WTC11 (cell line): ENCODE results near the gene PRPSAP1. TPM values are rescaled to one million over a fixed set of nuclear protein-coding genes. Genes with fewer than 3 reads are reported as not detected.
A peak's percentile ranks its signal among the peaks of the same experiment; 100 is the strongest.

Source experiments
- ATF1 ChIP-seq: sonication (generic); formaldehyde crosslinking; IDR thresholded peaks from 2 replicates; pipeline ENCODE4 v1.8.1; 2023; ENCODE audit warnings: mild to moderate bottlenecking, moderate library complexity, missing genetic modification reagents
- CREB1 ChIP-seq: sonication (generic); formaldehyde crosslinking; IDR thresholded peaks from 2 replicates; pipeline ENCODE4 v1.8.0; 2023; ENCODE audit warnings: mild to moderate bottlenecking, missing genetic modification reagents
- ELF4 ChIP-seq: sonication (generic); formaldehyde crosslinking; IDR thresholded peaks from 2 replicates; pipeline ENCODE4 v1.8.1; 2022; ENCODE audit warnings: low read depth, mild to moderate bottlenecking, moderate library complexity, missing genetic modification reagents
- EMX1 ChIP-seq: fragments of 250-450 bp; sonication (Bioruptor Pico); IDR thresholded peaks from 2 replicates; pipeline ENCODE4 v1.8.0; 2021; ENCODE audit warnings: mild to moderate bottlenecking
- ESRRA ChIP-seq: sonication (generic); formaldehyde crosslinking; IDR thresholded peaks from 2 replicates; pipeline ENCODE4 v1.8.1; 2022; ENCODE audit warnings: mild to moderate bottlenecking, missing genetic modification reagents, borderline replicate concordance
- ETV6 ChIP-seq: sonication (generic); formaldehyde crosslinking; IDR thresholded peaks from 2 replicates; pipeline ENCODE4 v1.8.1; 2022; ENCODE audit warnings: mild to moderate bottlenecking, missing genetic modification reagents
- FOXK1 ChIP-seq: sonication (generic); formaldehyde crosslinking; IDR thresholded peaks from 2 replicates; pipeline ENCODE4 v1.8.0; 2022; ENCODE audit warnings: mild to moderate bottlenecking, moderate library complexity, missing genetic modification reagents
- GABPB1 ChIP-seq: sonication (generic); formaldehyde crosslinking; IDR thresholded peaks from 2 replicates; pipeline ENCODE4 v1.8.1; 2023; ENCODE audit warnings: mild to moderate bottlenecking, missing genetic modification reagents
- GTF2I ChIP-seq: fragments of 250-450 bp; sonication (Bioruptor Pico); conservative IDR thresholded peaks from 2 replicates; pipeline ENCODE4 v1.4.0; 2021; ENCODE audit warnings: mild to moderate bottlenecking
- JUN ChIP-seq: sonication (generic); formaldehyde crosslinking; IDR thresholded peaks from 2 replicates; pipeline ENCODE4 v1.8.0; 2023; ENCODE audit warnings: mild to moderate bottlenecking, missing genetic modification reagents
- MXD4 ChIP-seq: fragments of 250-450 bp; sonication (Bioruptor Pico); IDR thresholded peaks from 2 replicates; pipeline ENCODE4 v1.8.0; 2021; ENCODE audit warnings: mild to moderate bottlenecking, moderate library complexity, borderline replicate concordance
- NFYB ChIP-seq: sonication (generic); formaldehyde crosslinking; conservative IDR thresholded peaks from 2 replicates; pipeline ENCODE4 v1.8.0; 2022; ENCODE audit warnings: low read depth, missing genetic modification reagents
- NR3C1 ChIP-seq: sonication (generic); formaldehyde crosslinking; conservative IDR thresholded peaks from 2 replicates; pipeline ENCODE4 v1.8.1; 2023; ENCODE audit warnings: low read depth, mild to moderate bottlenecking, missing genetic modification reagents
- PRRX2 ChIP-seq: fragments of 250-450 bp; sonication (Bioruptor Pico); IDR thresholded peaks from 2 replicates; pipeline ENCODE4 v1.8.0; 2021; ENCODE audit warnings: mild to moderate bottlenecking
- SMAD3 ChIP-seq: sonication (generic); formaldehyde crosslinking; IDR thresholded peaks from 2 replicates; pipeline ENCODE4 v1.8.0; 2022; ENCODE audit warnings: missing genetic modification reagents, mild to moderate bottlenecking, borderline replicate concordance
- SP1 ChIP-seq: sonication (generic); formaldehyde crosslinking; conservative IDR thresholded peaks from 2 replicates; pipeline ENCODE4 v1.8.1; 2022; ENCODE audit warnings: missing genetic modification reagents
- TP53 ChIP-seq: sonication (generic); formaldehyde crosslinking; IDR thresholded peaks from 2 replicates; pipeline ENCODE4 v1.8.1; 2023; ENCODE audit warnings: mild to moderate bottlenecking, missing genetic modification reagents
- ZNF121 ChIP-seq: sonication (generic); formaldehyde crosslinking; IDR thresholded peaks from 2 replicates; pipeline ENCODE4 v1.8.0; 2023; ENCODE audit warnings: missing genetic modification reagents
- ZNF263 ChIP-seq: sonication (generic); formaldehyde crosslinking; IDR thresholded peaks from 2 replicates; pipeline ENCODE4 v1.8.1; 2022; ENCODE audit warnings: low read depth, mild to moderate bottlenecking, moderate library complexity, missing genetic modification reagents
- ZNF416 ChIP-seq: fragments of 250-450 bp; sonication (Bioruptor Pico); IDR thresholded peaks from 2 replicates; pipeline ENCODE4 v1.9.0; 2021; ENCODE audit warnings: mild to moderate bottlenecking, inconsistent platforms
- ZNF423 ChIP-seq: fragments of 250-450 bp; sonication (Bioruptor Pico); IDR thresholded peaks from 2 replicates; pipeline ENCODE4 v2.1.2; 2022; ENCODE audit warnings: mild to moderate bottlenecking, moderate library complexity
- total RNA-seq: library from RNA; stranded (reverse); gene quantifications from 3 replicates; pipeline ENCODE4 v1.2.3, GENCODE V29; 2021
- TF ChIP-seq, protein P1 (sequence below): sonication (generic); formaldehyde crosslinking; conservative IDR thresholded peaks from 2 replicates; pipeline ENCODE4 v1.8.1; 2022; ENCODE audit warnings: mild to moderate bottlenecking, missing genetic modification reagents
- TF ChIP-seq, protein P2 (sequence below): fragments of 250-450 bp; sonication (Bioruptor Pico); IDR thresholded peaks from 2 replicates; pipeline ENCODE4 v1.9.0; 2021; ENCODE audit warnings: moderate library complexity, mild to moderate bottlenecking, inconsistent platforms, borderline replicate concordance
- TF ChIP-seq, protein P3 (sequence below): sonication (generic); formaldehyde crosslinking; IDR thresholded peaks from 2 replicates; pipeline ENCODE4 v1.8.1; 2023; ENCODE audit warnings: mild to moderate bottlenecking, missing genetic modification reagents
- TF ChIP-seq, protein P4 (sequence below): fragments of 250-450 bp; sonication (Bioruptor Pico); conservative IDR thresholded peaks from 2 replicates; pipeline ENCODE4 v1.9.0; 2021; ENCODE audit warnings: mild to moderate bottlenecking
- TF ChIP-seq, protein P5 (sequence below): sonication (generic); formaldehyde crosslinking; IDR thresholded peaks from 2 replicates; pipeline ENCODE4 v1.8.1; 2023; ENCODE audit warnings: mild to moderate bottlenecking, missing genetic modification reagents, moderate library complexity
- TF ChIP-seq, protein P6 (sequence below): sonication (generic); formaldehyde crosslinking; IDR thresholded peaks from 2 replicates; pipeline ENCODE4 v1.8.0; 2022; ENCODE audit warnings: mild to moderate bottlenecking, missing genetic modification reagents
- TF ChIP-seq, protein P7 (sequence below): sonication (generic); formaldehyde crosslinking; IDR thresholded peaks from 2 replicates; pipeline ENCODE4 v1.8.0; 2023; ENCODE audit warnings: missing genetic modification reagents
- TF ChIP-seq, protein P8 (sequence below): fragments of 200-600 bp; IDR thresholded peaks from 2 replicates; pipeline ENCODE4 v1.8.0; 2022; ENCODE audit warnings: antibody characterized with exemption
- TF ChIP-seq, protein P9 (sequence below): sonication (generic); formaldehyde crosslinking; IDR thresholded peaks from 2 replicates; pipeline ENCODE4 v1.8.1; 2022; ENCODE audit warnings: mild to moderate bottlenecking, moderate library complexity, missing genetic modification reagents

Gene PRPSAP1
- total RNA-seq, 1 experiment from 2014 or later, result 56.5 TPM

DNA sequence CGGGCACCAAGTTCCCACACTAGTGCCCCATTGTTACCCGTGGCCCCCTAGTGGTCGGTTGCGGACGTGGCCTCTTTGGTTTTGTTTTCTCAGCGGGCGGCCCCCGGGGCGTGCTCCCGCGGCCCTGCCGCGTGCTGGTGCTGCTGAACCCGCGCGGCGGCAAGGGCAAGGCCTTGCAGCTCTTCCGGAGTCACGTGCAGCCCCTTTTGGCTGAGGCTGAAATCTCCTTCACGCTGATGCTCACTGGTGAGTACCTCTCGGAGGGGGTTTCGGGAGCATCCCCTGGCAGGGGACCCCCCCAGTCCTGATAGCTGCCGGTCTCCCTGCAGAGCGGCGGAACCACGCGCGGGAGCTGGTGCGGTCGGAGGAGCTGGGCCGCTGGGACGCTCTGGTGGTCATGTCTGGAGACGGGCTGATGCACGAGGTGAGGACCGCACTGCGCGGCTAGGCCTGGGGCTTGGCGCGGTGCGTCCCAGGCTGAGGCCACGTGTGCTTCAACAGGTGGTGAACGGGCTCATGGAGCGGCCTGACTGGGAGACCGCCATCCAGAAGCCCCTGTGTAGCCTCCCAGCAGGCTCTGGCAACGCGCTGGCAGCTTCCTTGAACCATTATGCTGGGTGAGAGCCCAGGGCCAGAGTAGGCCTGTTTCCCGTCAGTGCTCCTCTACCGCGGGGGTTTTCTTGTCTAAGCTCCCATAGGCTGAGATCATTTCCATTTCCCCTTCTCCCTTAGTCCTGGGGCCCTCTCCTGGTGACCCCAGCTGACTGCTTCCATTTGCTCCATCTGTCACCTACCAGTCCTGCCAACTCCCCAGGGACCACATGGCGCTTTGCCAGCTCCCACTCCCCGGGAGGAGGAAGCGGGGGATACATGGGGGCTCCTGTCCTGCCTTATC is 32.4 kb upstream of the PRPSAP1 start (continued):
- TF ChIP-seq MXD4, result no peak
- 0 out of 2 replicates have a peak, but pooled peaks have one; percentile 66 for TF ChIP-seq PRRX2 (CRISPR knock-in tag)
- TF ChIP-seq FOXK1, result 0 out of 2 replicates have a peak, but pooled peaks have one; percentile 45
- no peak for TF ChIP-seq GTF2I (CRISPR knock-in tag)
- TF ChIP-seq EMX1 (CRISPR knock-in tag), result no peak
- TF ChIP-seq NR3C1 (CRISPR knock-in tag), result no peak
- TF ChIP-seq, protein P1, sequence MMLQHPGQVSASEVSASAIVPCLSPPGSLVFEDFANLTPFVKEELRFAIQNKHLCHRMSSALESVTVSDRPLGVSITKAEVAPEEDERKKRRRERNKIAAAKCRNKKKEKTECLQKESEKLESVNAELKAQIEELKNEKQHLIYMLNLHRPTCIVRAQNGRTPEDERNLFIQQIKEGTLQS (CRISPR knock-in tag), result peak; percentile 89
- TF ChIP-seq, protein P2, sequence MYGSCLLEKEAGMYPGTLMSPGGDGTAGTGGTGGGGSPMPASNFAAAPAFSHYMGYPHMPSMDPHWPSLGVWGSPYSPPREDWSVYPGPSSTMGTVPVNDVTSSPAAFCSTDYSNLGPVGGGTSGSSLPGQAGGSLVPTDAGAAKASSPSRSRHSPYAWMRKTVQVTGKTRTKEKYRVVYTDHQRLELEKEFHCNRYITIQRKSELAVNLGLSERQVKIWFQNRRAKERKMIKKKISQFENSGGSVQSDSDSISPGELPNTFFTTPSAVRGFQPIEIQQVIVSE (CRISPR knock-in tag), result no peak
- TF ChIP-seq NFYB, result peak; percentile 33; the same call in 1 of the 2 replicates
- peak; percentile 77; the same call in 1 of the 2 replicates for TF ChIP-seq TP53 (CRISPR knock-in tag)
- TF ChIP-seq, protein P3, sequence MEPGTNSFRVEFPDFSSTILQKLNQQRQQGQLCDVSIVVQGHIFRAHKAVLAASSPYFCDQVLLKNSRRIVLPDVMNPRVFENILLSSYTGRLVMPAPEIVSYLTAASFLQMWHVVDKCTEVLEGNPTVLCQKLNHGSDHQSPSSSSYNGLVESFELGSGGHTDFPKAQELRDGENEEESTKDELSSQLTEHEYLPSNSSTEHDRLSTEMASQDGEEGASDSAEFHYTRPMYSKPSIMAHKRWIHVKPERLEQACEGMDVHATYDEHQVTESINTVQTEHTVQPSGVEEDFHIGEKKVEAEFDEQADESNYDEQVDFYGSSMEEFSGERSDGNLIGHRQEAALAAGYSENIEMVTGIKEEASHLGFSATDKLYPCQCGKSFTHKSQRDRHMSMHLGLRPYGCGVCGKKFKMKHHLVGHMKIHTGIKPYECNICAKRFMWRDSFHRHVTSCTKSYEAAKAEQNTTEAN (CRISPR knock-in tag), result peak; percentile 86; the same call in 1 of the 2 replicates
- TF ChIP-seq ZNF121, result no peak
- TF ChIP-seq, protein P4, sequence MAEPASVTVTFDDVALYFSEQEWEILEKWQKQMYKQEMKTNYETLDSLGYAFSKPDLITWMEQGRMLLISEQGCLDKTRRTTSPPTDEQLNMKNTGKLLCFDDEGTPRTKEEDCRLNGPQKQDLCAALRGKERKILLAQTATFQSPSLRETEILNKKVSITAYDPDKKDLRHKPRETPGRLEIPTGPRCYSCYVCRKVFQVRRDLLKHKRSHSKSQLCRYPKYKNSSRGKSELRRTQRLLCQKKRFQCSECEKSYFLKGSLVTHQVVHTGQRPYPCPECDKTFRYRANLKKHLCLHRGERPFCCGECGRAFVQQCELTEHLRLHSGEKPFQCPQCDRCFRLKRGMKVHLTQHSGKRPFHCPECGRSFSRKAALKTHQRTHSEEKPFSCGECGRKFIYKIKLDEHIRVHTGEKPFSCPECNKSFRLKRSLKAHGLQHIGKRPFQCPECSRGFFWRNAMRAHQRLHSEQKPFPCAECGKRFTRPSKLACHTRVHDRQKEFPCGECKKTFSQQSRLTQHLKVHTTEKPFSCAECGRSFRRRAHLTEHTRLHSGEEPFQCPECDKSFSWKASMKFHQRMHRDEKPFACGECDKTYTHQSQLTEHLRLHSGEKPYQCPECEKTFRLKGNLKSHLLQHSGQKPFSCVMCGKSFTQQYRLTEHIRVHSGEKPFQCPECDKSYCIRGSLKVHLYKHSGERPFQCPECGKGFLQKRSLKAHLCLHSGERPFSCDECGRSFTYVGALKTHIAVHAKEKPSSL, result no peak
- 0 out of 2 replicates have a peak, but pooled peaks have one; percentile 32 for TF ChIP-seq ATF1 (CRISPR knock-in tag)
- TF ChIP-seq, protein P5, sequence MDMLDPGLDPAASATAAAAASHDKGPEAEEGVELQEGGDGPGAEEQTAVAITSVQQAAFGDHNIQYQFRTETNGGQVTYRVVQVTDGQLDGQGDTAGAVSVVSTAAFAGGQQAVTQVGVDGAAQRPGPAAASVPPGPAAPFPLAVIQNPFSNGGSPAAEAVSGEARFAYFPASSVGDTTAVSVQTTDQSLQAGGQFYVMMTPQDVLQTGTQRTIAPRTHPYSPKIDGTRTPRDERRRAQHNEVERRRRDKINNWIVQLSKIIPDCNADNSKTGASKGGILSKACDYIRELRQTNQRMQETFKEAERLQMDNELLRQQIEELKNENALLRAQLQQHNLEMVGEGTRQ (CRISPR knock-in tag), result peak; percentile 80
- TF ChIP-seq ZNF263 (CRISPR knock-in tag), result peak; percentile 52; the same call in 1 of the 2 replicates
- no peak for TF ChIP-seq SP1 (CRISPR knock-in tag)
- TF ChIP-seq ESRRA (CRISPR knock-in tag), result peak; percentile 46; the same call in 1 of the 2 replicates
- peak; percentile 94 for TF ChIP-seq JUN (CRISPR knock-in tag)
- TF ChIP-seq GABPB1 (CRISPR knock-in tag), result peak; percentile 79
- TF ChIP-seq, protein P6, sequence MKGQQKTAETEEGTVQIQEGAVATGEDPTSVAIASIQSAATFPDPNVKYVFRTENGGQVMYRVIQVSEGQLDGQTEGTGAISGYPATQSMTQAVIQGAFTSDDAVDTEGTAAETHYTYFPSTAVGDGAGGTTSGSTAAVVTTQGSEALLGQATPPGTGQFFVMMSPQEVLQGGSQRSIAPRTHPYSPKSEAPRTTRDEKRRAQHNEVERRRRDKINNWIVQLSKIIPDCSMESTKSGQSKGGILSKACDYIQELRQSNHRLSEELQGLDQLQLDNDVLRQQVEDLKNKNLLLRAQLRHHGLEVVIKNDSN (CRISPR knock-in tag), result peak; percentile 87
- peak; percentile 81 for TF ChIP-seq CREB1
- no peak for TF ChIP-seq ETV6
- TF ChIP-seq, protein P7, sequence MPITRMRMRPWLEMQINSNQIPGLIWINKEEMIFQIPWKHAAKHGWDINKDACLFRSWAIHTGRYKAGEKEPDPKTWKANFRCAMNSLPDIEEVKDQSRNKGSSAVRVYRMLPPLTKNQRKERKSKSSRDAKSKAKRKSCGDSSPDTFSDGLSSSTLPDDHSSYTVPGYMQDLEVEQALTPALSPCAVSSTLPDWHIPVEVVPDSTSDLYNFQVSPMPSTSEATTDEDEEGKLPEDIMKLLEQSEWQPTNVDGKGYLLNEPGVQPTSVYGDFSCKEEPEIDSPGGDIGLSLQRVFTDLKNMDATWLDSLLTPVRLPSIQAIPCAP (CRISPR knock-in tag), result peak; percentile 56; the same call in 1 of the 2 replicates
- TF ChIP-seq ELF4, result peak; percentile 89; the same call in 1 of the 2 replicates
- TF ChIP-seq ZNF423 (CRISPR knock-in tag), result peak; percentile 45; the same call in 1 of the 2 replicates
- TF ChIP-seq, protein P8, sequence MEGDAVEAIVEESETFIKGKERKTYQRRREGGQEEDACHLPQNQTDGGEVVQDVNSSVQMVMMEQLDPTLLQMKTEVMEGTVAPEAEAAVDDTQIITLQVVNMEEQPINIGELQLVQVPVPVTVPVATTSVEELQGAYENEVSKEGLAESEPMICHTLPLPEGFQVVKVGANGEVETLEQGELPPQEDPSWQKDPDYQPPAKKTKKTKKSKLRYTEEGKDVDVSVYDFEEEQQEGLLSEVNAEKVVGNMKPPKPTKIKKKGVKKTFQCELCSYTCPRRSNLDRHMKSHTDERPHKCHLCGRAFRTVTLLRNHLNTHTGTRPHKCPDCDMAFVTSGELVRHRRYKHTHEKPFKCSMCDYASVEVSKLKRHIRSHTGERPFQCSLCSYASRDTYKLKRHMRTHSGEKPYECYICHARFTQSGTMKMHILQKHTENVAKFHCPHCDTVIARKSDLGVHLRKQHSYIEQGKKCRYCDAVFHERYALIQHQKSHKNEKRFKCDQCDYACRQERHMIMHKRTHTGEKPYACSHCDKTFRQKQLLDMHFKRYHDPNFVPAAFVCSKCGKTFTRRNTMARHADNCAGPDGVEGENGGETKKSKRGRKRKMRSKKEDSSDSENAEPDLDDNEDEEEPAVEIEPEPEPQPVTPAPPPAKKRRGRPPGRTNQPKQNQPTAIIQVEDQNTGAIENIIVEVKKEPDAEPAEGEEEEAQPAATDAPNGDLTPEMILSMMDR, result peak; percentile 94
- peak; percentile 88 for TF ChIP-seq SMAD3 (CRISPR knock-in tag)
- TF ChIP-seq ZNF416 (CRISPR knock-in tag), result no peak
- TF ChIP-seq, protein P9, sequence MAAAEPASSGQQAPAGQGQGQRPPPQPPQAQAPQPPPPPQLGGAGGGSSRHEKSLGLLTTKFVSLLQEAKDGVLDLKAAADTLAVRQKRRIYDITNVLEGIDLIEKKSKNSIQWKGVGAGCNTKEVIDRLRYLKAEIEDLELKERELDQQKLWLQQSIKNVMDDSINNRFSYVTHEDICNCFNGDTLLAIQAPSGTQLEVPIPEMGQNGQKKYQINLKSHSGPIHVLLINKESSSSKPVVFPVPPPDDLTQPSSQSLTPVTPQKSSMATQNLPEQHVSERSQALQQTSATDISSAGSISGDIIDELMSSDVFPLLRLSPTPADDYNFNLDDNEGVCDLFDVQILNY (CRISPR knock-in tag), result peak; percentile 92
